T-helper 1 cell (primary cell): ENCODE data around the gene PRADC1.
"Not testable (repeated sequence)": the region's sequence is repeated elsewhere in the genome, so short reads cannot be mapped to it uniquely, and the experiment has no call there.

ENCODE experiments used
- DNase-seq, 5 donors: peaks; one replicate each; pipeline ENCODE4 v3.0.0-alpha.2; 2012 to 2020

PRADC1 gene

GRCh38 chr2:73202156-73203054, 30.6 kb downstream of the PRADC1 start, which contains the start of gene NOTO:
Gene NOTO, plus strand, starts transcription at chr2:73202574. Its CDS starts 93 bp downstream, at chr2:73202667.
- no peak for DNase-seq

GRCh38 chr2:73200281-73200680, 32.8 kb downstream of the PRADC1 start:
- DNase-seq, result not testable (repeated sequence)

GRCh38 chr2:73197579-73197978, 35.5 kb downstream of the PRADC1 start:
- no peak for DNase-seq

- DNase-seq, result no peak
Observed at GRCh38 chr2:73187549-73187948, 45.5 kb downstream of the PRADC1 start.

- DNase-seq, result no peak
Observed at GRCh38 chr2:73185965-73186364, 47.1 kb downstream of the PRADC1 start.
